ENCODE results near the gene SSTR3. TPM values are rescaled to one million over a fixed set of nuclear protein-coding genes. Genes with fewer than 3 reads are reported as not detected.

Gene SSTR3
- 1 to 10 TPM; 1.7 to 9.2 (median 5.0) TPM for total RNA-seq
- 1 to 10 TPM; 1.6 to 2.2 TPM for polyA plus RNA-seq
- long read RNA-seq, donor 1, partial matches to known transcripts, result 0 of 2 reads
- long read RNA-seq, donor 1, other reads (novel, unspliced or antisense), result 2 of 2 reads
- long read RNA-seq, donor 2, full-length matches to known transcripts, result 8 of 8 reads
- long read RNA-seq, donor 2, partial matches to known transcripts, result 0 of 8 reads
- long read RNA-seq, donor 2, other reads (novel, unspliced or antisense), result 0 of 8 reads
- long read RNA-seq, donor 3, full-length matches to known transcripts, result 4 of 8 reads
- long read RNA-seq, donor 3, partial matches to known transcripts, result 0 of 8 reads
- long read RNA-seq, donor 3, other reads (novel, unspliced or antisense), result 4 of 8 reads

- Histone ChIP-seq H3K27ac (peak within 1 kb of the TSS; percentile 64 to 68), H3K4me3 (no peak within 1 kb of the TSS), H3K4me1 (ENCODE audit: insufficient read depth) (peaks cover 8% of the 10 kb centered on the region), H3K27me3 (no peaks in the 10 kb centered on the region), H3K36me3 (no peaks in the 10 kb centered on the region), H3K9me3 (no peaks in the 10 kb centered on the region)
- WGBS, 3 donors, result 1 to 7% (median 4%) methylated on average over 22 to 23 of the region's 23 CpGs
- intact Hi-C loops (cut with DNase I), result no loop called here
- peak; percentile 49 to 73 (median 65) for DNase-seq
- TF ChIP-seq POLR2A (IDR thresholded peaks at IDR 0.05) (no peak), CTCF (IDR thresholded peaks at IDR 0.05) (no peak), EP300 (IDR thresholded peaks at IDR 0.05) (no peak)
These were observed at the start of gene SSTR3 for GRCh38 chr22:37212174-37212906. TSS of gene SSTR3 (minus strand) at chr22:37212477. CDS start at chr22:37207803, 4,674 bp downstream.

- H3K4me3 ChIP-seq, result no peak overlapping the region
- no peaks in the 10 kb centered on the region for H3K36me3 ChIP-seq
- peaks cover 0 to 9% of the 10 kb centered on the region in 2 donors for H3K9me3 ChIP-seq
- H3K4me1 ChIP-seq (ENCODE audit: insufficient read depth), result no peaks in the 10 kb centered on the region
- intact Hi-C loops (cut with DNase I), result no loop called here
- no peak for TF ChIP-seq EP300 (IDR thresholded peaks at IDR 0.05)
- TF ChIP-seq CTCF (IDR thresholded peaks at IDR 0.05), result peak in 2 of 3 donors; percentile 23 to 48
- no peak for TF ChIP-seq POLR2A (IDR thresholded peaks at IDR 0.05)
- H3K27ac ChIP-seq, result no peak overlapping the region
- no peaks in the 10 kb centered on the region for H3K27me3 ChIP-seq
- WGBS, 3 donors, result 22 to 23% (median 22%) methylated on average over 14 of the region's 14 CpGs
- peak; percentile 28 to 52 (median 35) for DNase-seq
These were observed 48.6 kb upstream of the SSTR3 start for GRCh38 chr22:37260901-37261336.

- TF ChIP-seq POLR2A (IDR thresholded peaks at IDR 0.05), result no peak
- no peak for TF ChIP-seq EP300 (IDR thresholded peaks at IDR 0.05)
- no peak for TF ChIP-seq CTCF (IDR thresholded peaks at IDR 0.05)
- peak in 1 of 5 donors; percentile 2 for DNase-seq
- H3K9me3 ChIP-seq, result peaks cover 0 to 9% of the 10 kb centered on the region in 2 donors
- H3K36me3 ChIP-seq, result no peaks in the 10 kb centered on the region
- no peaks in the 10 kb centered on the region for H3K27me3 ChIP-seq
- H3K27ac ChIP-seq, result no peak overlapping the region
- no peak overlapping the region for H3K4me3 ChIP-seq
- WGBS, 3 donors, result 42 to 58% (median 53%) methylated on average over 15 of the region's 15 CpGs
- H3K4me1 ChIP-seq (ENCODE audit: insufficient read depth), result no peaks in the 10 kb centered on the region
- intact Hi-C loops (cut with DNase I), result no loop called here
These were observed 48.0 kb upstream of the SSTR3 start for GRCh38 chr22:37260155-37260795.

- WGBS, 3 donors, result 5 to 7% (median 5%) methylated on average over 23 of the region's 23 CpGs
- H3K4me3 ChIP-seq, result no peak overlapping the region
- DNase-seq, result peak in 1 of 5 donors; percentile 4
- H3K27ac ChIP-seq, result no peak overlapping the region
- intact Hi-C loops (cut with DNase I), result loop anchor here in 1 of 4 donors (10.0 kb wide), 1 partner anchor 95 kb away; no protein-coding TSS in a partner anchor
- H3K9me3 ChIP-seq, result peaks cover 0 to 9% of the 10 kb centered on the region in 2 donors
- TF ChIP-seq POLR2A (IDR thresholded peaks at IDR 0.05) (no peak), EP300 (IDR thresholded peaks at IDR 0.05) (no peak), CTCF (IDR thresholded peaks at IDR 0.05) (no peak)
- H3K4me1 ChIP-seq (ENCODE audit: insufficient read depth), result no peaks in the 10 kb centered on the region
- H3K27me3 ChIP-seq, result no peaks in the 10 kb centered on the region
- no peaks in the 10 kb centered on the region for H3K36me3 ChIP-seq
These were observed 47.3 kb upstream of the SSTR3 start for GRCh38 chr22:37259540-37260029.

All from ovary (tissue), 10 donors.